ENCODE data around the gene TMEM200A.
"Not testable (repeated sequence)": the region's sequence is repeated elsewhere in the genome, so short reads cannot be mapped to it uniquely, and the experiment has no call there.

The TMEM200A gene

DNA sequence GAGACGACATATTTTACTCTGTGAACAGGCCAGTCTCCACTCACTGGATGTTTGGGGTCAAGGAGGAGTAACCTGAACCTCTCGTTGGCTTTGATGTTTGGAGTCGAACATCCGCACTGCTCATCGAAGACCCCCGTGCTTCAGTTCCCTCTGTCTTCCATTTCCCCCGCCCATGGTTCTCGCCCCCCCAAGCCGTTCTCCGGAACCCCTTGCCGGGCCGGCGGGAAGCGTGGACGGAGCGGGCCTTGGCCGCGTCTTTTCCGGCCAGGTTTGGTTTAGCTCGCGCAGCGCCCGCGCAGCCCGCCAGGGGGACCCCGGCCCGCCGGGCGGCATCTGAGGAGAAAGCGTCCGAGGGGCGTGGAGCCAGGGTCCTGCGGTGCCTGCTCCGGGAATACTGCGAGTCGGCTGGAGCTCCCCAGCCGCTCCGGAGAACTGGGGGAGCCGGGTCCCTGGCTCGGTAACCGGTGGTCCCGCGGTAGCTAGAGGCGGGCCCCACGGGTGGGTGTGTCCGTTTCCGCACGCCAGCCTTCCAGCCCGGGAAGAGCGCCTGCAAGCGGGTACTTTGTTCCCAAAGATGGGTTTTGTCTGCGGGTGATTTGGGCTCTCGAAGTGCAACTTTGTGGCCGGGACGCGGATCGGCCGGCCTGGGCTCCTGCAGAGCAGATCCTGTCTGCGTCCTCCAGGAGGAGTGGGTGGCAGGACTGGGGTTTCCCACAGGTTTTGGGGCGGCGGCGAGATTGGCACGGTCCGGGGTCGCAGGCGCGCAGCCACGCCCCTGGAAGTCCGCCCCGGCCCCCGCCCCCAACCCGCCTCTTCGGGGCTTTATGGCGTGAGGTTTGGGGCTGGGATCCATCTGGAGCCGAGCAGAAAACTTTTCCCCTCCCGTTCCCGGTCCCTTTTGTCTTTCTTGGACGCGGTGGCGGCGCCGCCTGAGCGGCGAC, at the start of gene TMEM200A:
TMEM200A (plus strand) TSS at position 852 of the 941 bp plus-strand sequence. CDS start 74,406 bp downstream, outside the sequence.
- DNase-seq (ENCODE audit: low spot score): no peak

DNA sequence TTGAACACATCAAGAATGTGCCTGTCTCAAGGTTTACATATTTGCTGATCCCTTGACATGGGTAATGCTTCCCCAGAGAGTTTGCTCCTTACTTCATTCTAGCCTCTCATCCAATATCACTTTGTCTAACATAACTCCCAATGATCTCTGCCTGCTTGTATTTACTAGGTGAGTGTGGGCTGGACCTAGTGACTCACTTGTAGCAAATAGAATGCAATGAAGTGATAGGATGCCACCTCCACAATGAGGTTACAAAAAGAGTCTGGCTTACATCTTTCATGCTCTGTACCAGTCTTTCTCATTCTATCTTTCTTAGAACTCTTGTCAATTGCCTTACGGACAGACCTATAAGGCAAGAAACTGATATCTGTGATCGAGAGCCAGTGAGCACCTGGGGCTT, 44.9 kb upstream of the TMEM200A start:
- DNase-seq (ENCODE audit: low spot score): no peak

DNA sequence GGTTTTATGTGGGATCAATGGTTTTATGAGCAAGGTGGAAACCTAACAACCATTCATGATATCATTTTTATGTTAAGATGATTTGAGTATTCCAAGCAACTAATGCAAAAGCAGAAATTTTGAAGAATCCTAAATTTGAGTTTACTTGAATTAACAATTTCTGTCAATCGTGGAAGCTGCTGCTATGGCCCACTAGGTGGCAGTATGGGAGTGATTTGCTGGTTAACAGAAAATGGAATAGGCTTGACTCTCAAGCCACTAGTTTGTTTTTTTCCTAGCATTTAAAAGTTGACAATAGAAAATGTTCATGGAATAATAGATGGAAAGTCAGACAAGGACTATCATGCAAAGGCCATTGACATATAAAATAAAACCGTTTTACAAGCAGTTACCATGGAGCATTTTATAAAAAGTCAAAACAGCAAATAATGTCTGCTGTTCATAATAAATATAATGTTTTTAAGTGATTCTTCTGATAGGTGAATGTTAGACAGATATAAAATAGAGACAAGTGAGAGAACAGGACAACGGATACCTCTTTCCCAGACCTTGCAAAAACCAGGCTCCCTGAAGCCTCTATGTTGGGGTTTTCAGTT, 43.0 kb upstream of the TMEM200A start:
- DNase-seq (ENCODE audit: low spot score): peak; percentile 35

DNA sequence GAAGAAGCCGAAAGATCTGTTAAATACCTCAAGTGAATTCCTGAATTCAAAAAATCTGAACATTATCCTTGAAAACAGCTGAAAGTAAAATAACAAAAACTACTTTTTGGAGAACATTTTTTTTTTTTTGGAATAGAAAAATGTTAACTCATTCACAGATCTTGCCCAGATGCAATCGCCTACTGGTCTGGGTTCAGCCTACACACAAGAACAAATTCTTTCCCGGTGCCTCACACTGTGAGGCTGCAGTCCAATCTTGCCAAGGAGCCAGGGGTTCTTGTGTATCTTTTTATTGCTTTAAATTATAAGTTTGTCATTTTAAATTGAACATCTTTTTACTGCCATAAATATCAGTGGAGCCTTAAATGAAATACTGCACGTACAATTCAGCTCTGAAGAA, 41.2 kb upstream of the TMEM200A start:
- DNase-seq (ENCODE audit: low spot score): no peak

DNA sequence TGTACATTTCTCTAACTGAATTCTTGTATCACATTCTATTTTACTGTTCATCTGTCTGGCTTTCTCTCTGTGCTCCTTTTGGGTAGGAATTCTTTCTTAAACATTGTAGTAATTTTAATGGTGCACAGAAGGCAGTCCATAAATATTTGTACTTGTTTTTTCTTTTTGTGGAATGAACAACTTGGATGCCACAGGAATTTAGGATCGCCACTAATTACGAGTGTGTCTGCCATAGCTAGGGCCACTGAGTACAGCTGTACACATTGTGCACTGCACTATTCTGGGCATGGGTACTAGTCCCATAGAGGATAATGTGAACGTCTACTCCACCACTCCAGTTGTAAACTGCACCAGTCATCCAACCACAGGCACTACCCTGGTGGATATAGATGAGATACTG, 39.3 kb upstream of the TMEM200A start:
- no peak for DNase-seq (ENCODE audit: low spot score)

DNA sequence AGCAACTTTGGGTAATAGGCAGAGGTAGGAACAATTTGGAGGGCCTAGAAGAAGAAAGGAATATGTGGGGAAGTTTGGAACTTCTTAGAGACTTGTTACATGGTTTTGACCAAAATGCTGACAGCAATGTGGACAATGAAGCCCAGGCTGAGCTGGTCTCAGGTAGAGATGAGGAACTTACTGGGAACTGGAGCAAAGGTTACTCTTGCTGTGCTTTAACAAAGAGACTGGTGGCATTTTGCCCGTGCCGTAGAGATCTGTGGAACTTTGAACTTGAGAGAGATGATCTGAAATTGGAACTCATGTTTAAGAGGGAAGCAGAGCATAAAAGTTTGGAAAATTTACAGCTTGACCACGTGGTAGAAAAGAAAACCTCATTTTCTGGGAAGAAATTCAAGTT, 28.3 kb upstream of the TMEM200A start:
- no peak for DNase-seq (ENCODE audit: low spot score)

DNA sequence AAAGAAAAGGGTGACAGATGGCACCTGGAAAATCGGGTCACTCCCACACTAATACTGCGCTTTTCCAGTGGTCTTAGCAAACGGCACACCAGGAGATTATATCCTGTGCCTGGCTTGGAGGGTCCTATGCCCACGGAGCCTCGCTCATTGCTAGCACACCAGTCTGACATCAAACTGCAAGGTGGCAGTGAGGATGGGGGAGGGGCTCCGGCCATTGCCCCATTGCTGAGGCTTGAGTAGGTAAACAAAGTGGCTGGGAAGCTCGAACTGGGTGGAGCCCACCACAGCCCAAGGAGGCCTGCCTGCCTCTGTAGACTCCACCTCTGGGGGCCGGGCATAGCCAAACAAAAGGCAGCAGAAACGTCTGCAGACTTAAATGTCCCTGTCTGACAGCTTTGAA, 19.5 kb upstream of the TMEM200A start:
- DNase-seq (ENCODE audit: low spot score): not testable (repeated sequence)

DNA sequence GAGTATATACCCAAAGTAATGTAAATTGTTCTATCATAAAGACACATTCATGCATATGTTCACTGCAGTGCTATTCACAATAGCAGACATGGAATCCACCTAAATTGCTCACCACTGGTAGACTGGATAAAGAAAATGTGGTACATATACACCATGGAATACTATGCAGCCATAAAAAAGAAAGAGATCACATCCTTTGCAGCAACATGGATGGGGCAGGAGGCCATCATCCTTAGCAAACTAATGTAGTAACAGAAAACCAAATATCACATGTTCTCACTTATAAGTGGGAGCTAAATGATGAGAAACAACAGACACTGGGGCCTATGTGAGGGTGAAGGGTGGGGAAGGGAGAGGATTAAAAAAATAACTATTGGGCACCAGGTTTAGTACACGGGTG, 11.5 kb upstream of the TMEM200A start:
- no peak for DNase-seq (ENCODE audit: low spot score)

DNA sequence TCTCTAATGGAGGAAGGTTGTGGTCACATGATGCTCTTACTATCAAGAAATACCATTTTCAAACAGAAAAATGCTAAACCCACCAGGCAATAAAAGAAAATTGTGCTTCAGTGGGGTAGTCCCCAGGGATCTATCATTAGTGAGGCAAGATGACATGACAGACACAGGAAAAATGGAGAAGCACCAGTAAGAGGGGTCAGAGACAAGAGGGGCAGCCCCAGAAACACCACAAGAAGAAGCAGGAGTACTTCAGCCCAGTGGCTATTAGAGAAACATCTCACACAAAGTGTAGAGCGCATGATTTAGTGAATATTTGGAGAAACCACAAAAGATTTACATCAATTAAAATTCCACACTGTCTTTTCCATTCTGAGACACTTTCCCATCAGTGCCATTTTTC, 10.2 kb upstream of the TMEM200A start:
- no peak for DNase-seq (ENCODE audit: low spot score)

DNA sequence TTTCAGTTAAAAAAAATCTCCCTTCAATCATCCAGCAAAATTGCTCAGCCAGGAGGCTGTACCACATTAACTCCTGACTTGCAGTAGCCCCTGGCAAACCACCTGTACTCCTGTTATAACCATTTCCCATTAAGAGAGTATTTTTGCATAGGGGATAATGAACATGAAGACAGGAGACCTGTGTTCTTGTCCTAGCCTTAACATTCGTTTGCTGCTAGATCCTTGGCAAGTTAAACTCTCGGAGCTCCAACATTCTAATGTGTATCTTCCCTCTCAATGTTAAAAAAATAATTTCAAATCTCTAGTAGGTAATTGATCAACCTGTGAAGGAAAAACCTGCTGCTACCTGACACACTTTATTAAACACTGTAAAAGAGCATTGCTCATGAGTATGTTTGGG, 8.4 kb upstream of the TMEM200A start:
- no peak for DNase-seq (ENCODE audit: low spot score)

DNA sequence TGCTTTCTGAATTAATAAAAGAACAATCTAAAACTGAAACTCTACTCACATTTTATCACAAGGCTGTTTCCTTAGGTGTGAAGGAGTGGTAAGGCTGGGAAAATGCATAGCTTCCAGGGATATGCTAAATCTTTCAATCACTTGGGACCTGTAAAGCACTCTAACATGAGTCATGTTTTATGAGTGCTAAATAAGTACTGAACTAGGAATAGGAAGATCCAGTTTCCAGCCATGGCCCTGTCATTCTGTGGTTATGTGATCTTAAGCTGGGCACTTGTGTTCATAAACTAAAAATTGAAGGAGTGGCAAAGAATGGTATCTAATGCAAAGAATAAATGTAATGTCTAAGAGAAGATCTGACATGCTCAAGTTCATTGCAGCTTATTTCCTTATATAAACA, 6.1 kb upstream of the TMEM200A start:
- DNase-seq (ENCODE audit: low spot score): no peak

DNA sequence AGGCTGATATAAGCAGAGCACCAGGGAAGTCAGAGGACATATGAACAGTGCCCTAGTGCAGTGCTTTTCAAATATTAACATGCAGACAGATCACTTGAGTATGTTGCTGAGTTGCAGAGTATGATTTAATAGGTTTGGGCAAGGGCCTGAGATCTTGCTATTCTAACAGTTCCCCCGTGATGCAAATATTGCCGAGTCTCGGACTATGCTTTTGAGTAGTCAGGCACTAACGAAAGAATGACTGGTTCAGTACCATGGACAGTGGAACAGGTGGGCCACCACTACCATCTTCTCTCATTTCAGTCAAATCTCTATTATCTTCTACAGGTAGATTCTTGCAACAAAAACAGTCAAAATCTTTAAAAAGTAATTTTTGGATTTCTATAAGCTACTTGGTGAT, 3.7 kb upstream of the TMEM200A start:
- DNase-seq (ENCODE audit: low spot score): no peak

DNA sequence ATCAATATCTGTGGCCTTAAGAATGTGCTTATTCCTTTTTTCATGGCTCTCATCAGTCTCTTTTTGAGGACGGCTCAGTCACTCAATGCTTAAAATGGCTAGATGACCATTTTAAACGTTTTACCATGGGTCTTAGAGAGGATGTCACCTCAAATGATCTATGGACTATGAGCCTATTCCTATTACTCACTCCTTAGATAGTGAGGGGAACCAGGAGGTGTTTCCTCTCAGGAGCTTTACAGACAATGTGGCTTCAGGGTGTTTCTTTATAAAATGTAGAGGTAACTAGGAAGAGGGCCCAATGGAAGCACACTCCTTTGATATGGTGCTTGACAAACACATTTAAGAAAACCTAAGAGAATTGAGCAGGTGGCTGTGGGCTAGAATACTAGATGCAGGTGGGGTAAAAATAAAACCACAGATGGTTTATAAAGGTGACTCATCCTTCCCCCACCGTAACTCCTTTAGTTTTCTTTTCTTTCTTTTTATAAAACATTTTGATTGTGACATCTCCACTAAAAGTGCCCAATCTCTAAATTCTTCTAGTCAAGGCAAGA, 1.5 kb upstream of the TMEM200A start:
- no peak for DNase-seq (ENCODE audit: low spot score)

DNA sequence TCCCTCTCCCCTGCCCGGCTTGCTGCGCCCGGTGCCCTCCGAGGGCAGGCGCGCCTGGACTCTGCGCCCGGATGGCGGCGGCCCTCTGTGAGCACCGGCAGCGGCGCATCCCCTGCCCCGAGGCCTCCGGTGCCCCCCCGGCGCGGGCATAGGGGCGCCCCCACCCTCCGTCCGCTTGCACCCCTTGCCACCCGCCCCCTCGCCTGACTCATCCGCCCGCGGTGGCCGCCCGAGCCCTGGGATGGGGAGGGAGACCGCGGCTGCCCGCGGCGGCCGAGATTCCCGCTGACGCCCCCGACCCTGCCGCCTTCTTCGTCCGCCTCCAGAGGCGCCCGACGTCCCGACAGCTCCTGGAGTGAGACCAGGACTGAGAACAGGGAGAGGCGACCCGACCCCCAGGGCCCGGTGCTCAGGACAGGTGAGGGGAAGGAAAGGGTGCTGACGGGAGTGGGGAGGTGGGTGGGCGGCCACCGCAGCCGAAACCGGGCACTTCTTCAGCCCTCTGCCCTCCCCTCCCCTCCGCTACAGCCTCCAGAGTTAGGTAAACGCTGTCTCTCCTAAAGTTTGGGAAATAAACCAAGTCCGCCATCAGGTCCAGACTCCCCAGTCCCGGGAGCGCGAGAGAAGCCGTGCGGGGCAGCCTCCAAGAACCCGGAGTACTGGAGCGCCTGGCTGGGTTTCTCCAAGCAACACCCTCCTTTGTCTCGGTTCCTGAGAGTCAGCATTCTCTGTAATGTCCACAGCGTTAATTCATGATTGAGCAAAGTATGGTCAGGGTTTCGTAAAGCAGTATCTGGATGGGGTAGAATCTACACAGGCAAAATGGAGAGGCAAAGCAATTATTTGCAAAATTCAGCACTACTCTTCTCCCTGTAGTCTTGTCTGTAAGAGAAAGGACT, 539 bp downstream of the TMEM200A start:
- DNase-seq (ENCODE audit: low spot score): no peak

DNA sequence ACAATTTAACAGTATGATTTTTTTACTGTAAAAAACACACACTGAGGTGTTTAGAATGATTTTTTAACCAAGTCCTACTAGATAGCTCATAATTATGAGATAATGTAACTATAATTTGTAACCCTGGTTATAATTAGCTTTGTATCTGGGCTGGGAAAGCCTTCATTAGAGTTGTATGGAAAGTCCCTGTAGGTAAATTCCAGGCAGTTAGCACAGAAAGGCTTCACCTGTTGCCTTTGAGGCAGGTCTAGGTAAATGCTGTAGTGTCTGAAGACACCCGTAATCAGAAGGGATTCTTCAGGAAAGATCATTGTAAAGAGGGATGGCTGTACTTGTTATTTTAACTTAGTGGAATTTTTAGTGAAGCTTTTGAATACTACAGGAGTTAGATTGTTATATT, 1.9 kb downstream of the TMEM200A start:
- no peak for DNase-seq (ENCODE audit: low spot score)

DNA sequence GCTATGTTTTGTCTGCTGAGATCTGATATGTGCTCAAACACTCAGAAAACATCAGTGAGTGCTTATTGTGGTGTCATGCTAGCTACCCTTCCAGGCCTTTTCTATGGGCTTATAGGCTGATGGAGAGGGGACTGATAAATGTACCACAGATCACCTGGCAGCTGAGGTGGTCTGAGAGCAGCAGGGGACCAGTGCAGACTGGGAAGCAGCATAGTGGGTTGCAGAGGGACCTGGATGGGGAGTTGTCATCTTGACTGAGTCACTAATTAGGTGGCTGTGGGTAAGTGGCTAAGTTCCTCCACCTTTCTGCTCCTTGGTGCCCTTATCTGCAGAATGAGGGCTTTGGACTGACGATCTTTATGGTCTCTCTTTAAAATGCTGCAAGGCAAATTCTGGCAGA, 2.8 kb downstream of the TMEM200A start:
- DNase-seq (ENCODE audit: low spot score): no peak

DNA sequence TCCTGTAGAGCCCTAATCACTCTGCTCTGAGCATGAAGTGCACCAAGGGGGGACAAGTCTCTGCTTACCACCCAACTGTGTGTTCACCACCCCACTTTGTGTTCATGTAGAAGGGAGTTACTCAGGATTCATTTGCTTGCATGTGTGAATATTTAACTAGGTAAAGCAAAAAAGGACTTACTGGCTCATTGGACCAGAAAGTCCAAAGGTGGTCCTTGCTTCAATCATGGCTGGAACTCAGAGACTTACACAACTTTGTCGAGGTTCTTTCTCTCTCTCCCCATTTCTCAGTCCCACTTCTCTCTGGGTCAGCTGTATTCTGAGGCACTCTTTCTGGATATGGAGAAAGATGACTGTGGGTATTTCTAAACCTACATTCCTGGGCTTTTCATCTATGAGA, 4.0 kb downstream of the TMEM200A start:
- DNase-seq (ENCODE audit: low spot score): no peak

DNA sequence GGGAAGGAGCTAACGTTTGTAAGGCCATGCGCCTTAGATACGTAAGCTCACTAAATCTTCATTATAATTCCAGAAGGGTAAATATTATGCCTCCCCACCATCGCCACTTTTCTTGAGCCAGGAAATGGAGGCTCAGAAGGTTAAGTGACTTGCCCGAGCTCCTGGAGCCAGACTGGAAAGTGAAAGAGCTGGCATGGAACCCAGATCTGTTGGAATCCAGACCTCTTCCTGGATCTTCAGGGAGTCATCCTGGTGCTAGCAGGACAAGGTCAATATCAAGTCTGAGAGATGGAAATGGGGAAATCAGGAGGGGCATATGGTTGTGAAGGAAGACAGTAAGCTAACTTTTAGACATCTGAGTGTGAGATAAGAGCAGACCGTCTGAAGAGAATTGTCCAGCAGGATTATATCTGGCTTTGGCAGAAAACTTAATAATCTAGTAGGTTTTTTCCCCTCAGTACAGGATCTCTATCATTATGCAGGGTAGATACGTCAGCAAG, 6.2 kb downstream of the TMEM200A start:
- DNase-seq (ENCODE audit: low spot score): no peak

DNA sequence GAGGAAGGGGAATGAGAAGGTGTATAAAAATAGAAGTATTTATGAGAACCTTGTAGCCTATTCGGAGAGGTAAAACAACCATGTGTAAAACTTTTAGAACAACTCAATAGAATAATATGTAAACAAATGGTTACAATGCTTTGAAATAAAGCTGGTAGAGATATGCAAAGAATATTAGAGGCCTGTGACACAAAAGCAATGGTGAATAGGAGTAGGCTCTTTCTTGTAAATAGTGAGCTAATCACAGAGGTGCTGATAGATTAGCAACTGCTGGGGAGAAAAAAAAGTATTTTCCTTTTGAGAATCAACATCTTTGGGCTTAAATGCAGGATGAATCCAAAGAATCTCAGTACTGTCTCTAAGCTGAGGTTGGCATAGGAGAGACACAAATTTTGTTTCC, 7.0 kb downstream of the TMEM200A start:
- DNase-seq (ENCODE audit: low spot score): no peak

DNA sequence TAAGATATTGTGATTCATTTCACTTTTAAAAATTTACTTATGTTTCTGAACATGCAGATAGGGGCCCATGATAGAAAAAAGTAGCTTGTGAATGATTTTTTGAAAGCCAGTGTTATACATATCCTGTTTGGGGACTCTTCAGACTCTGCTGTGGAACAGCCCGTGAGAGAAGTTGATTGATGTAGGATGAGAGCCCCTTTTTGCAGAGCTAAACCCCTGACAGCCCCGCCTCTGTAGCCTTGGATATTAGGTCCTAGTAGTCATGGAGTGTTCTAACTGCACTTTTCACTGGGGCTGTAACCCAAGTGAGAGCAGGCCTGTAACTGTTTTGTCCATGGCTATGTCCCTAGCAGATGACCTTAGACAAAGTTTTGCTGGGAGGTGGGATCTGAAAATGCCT, 8.2 kb downstream of the TMEM200A start:
- no peak for DNase-seq (ENCODE audit: low spot score)

DNA sequence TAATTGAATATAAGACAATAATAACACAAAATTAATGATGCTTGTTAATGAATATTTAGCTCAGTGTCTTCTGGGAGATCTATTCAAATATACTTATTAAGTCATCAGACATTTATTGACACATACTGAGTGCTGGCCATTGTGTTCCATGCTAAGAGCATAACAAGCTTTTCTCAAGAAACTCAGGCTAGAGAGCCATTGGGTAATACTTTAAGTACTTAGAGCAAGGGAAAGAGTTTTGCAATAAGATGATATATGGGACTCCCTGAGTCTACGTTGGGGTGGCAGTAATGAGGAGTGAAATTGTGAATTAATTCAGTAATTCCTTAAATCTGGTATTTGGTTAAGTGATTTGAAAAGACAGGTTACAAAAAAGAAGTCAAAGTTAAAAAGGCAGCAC, 11.1 kb downstream of the TMEM200A start:
- no peak for DNase-seq (ENCODE audit: low spot score)

DNA sequence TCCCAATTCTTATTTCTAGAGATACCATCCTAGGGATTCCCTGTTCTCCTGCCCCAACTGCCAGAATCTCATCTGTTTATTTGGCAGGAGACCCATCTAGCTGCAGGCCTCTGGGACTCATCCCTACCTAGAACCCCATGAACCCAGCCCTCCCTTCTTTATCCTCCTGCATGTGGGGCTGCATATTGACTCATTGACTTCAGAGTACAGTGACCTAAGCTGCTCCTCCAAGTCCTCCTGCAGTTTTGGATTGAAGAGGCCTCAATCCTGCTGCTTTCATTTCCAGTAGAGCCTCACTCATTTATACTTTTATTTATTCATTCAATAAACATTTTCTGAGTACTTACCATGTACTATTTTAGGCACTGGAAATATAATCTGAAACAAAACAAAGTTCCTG, 11.6 kb downstream of the TMEM200A start:
- no peak for DNase-seq (ENCODE audit: low spot score)
